T-helper 2 cell treated with Interferon-gamma antibody and Interleukin-4, amounts not matched to agents 5 μg/mL and 100 μg/mL, for 36 hours (primary cell): ENCODE results near the gene THBS2.

ENCODE experiments used
- DNase-seq: peaks from one replicate; pipeline ENCODE4 v3.0.0; 2021; ENCODE audit warnings: low spot score
- H3K27ac Mint-ChIP-seq: one replicate; pipeline ENCODE4 v1.8.0; 2021; ENCODE audit warnings: mild to moderate bottlenecking, mixed read lengths
- H3K27me3 Mint-ChIP-seq: one replicate; pipeline ENCODE4 v1.8.0; 2021; ENCODE audit warnings: low read depth, mixed read lengths
- H3K36me3 Mint-ChIP-seq: one replicate; pipeline ENCODE4 v1.8.0; 2021; ENCODE audit warnings: low read depth, mixed read lengths
- H3K4me1 Mint-ChIP-seq: one replicate; pipeline ENCODE4 v1.8.0; 2021; ENCODE audit warnings: low read depth, mixed read lengths
- H3K4me3 Mint-ChIP-seq: one replicate; pipeline ENCODE4 v1.8.0; 2022; ENCODE audit warnings: mild to moderate bottlenecking, moderate library complexity, mixed read lengths
- H3K9me3 Mint-ChIP-seq: one replicate; pipeline ENCODE4 v1.8.0; 2021; ENCODE audit warnings: mixed read lengths

The THBS2 gene

DNA sequence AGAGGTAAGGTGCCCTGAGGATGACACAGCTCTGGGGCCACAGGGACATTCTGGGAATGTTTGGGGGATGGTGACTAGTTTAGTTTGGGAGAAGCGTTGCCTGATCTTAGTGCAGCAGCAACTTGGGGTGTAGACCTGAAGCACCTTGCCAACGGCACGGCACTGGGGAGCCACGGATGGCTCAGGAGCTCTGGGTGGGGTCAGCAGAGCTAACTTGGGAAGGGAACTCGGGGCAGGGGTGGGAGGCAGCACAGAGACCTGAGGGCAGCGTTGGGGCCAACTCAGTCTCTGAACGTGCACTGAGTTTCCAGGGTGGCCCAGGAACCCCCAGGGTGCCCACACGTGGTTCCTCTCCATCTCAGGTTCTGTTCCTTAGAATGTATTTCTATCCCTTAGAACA lies 14.9 kb downstream of the THBS2 start:
- no peak overlapping the region for H3K4me3 Mint-ChIP-seq
- no peaks in the 10 kb centered on the region for H3K27me3 Mint-ChIP-seq
- H3K36me3 Mint-ChIP-seq: no peaks in the 10 kb centered on the region
- DNase-seq: no peak
- no peaks in the 10 kb centered on the region for H3K4me1 Mint-ChIP-seq
- H3K27ac Mint-ChIP-seq: no peak overlapping the region
- H3K9me3 Mint-ChIP-seq: peaks cover 11% of the 10 kb centered on the region

DNA sequence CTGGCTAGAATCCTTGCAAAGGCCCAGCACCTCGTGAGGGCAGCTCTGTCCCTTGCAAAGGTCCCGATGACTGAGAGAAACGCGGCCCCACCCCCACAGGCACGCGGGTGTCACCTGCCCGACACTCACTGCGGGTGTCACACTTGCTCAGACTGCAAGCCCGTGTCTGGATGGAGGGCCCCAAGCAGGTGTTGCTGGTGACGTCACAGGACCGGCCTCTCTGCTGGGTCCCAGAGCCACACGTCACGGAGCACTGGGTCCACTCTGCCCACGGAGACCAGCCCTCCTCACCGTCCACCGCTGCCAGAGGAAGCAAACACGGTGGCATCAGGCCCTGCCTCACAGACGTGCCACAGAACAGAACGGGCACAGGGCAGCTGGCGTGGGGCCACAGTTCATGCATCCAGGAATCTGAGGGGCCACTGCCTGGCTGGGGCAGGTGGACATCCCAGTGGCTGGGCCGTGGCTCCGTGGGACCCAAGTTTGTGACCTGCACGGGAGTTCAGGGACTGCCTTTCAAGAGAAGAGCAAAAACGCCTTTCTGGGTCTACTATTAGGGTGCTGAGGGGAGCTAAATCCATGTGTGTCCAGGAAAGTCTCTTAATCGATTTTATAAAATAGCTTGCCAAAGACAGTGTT lies 16.0 kb downstream of the THBS2 start:
- Mint-ChIP-seq H3K4me1 (no peaks in the 10 kb centered on the region), H3K9me3 (peaks cover 19% of the 10 kb centered on the region), H3K27me3 (no peaks in the 10 kb centered on the region), H3K4me3 (no peak overlapping the region), H3K36me3 (peaks cover 2% of the 10 kb centered on the region), H3K27ac (no peak overlapping the region)
- no peak for DNase-seq

DNA sequence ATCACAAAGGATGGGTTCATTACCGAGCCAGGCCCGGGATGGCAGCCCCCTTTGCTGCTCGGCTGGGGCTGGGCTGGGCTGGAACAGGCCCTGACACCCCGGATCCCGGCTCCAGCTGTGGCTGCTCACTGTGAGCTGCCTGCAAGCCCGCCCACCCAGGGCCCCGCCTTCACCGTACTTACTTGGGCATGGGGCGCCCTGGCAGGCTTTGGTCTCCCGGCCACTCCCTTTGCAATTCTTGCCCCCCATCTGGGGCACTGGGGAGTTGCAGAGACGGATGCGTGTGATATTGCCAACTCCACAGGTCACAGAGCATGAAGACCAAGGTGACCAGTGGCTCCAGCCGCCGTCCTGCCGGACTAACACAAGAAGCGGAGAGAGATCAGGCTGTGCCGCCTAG lies 16.7 kb downstream of the THBS2 start:
- no peak for DNase-seq
- H3K9me3 Mint-ChIP-seq: peaks cover 19% of the 10 kb centered on the region
- H3K27me3 Mint-ChIP-seq: no peaks in the 10 kb centered on the region
- peaks cover 2% of the 10 kb centered on the region for H3K36me3 Mint-ChIP-seq
- H3K4me3 Mint-ChIP-seq: no peak overlapping the region
- H3K4me1 Mint-ChIP-seq: no peaks in the 10 kb centered on the region
- H3K27ac Mint-ChIP-seq: no peak overlapping the region

DNA sequence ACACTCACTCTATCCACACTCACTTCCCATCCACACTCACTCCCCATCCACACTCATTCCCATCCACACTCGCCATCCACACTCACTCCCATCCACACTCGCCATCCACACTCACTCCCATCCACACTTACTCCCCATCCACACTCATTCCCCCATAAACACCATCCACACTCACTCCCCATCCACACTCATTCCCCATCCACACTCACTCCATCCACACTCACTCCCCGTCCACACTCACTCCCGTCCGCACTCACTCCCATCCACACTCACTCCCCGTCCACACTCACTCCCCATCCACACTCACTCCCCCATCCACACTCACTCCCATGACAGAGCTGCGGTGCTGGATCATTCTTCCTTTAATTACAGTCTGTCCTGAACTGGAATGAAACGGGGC lies 17.1 kb downstream of the THBS2 start:
- Mint-ChIP-seq H3K4me1 (no peaks in the 10 kb centered on the region), H3K4me3 (no peak overlapping the region), H3K27ac (no peak overlapping the region), H3K9me3 (peaks cover 19% of the 10 kb centered on the region), H3K27me3 (no peaks in the 10 kb centered on the region), H3K36me3 (peaks cover 2% of the 10 kb centered on the region)
- DNase-seq: no peak

DNA sequence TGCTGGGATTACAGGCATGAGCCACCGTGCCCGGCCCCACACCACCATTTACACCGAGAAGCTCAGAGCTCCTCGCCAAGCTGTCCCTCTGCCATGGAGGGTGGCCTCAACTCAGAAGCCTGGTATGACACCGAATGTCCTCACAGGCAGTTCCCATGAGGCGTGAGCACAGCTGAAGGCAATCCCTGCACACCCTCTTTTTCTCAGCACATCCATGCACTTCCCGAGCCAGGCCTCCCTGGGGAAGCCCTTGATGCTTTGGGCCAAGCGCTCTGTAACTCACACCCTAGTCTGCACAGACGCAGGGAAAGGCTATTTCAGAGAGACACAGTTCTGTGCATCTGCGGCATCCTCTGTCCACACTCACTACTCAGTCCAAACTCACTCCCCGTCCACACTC lies 18.4 kb downstream of the THBS2 start:
- Mint-ChIP-seq H3K36me3 (peaks cover 2% of the 10 kb centered on the region), H3K27me3 (no peaks in the 10 kb centered on the region), H3K9me3 (peaks cover 19% of the 10 kb centered on the region), H3K27ac (no peak overlapping the region), H3K4me1 (no peaks in the 10 kb centered on the region), H3K4me3 (no peak overlapping the region)
- DNase-seq: no peak

DNA sequence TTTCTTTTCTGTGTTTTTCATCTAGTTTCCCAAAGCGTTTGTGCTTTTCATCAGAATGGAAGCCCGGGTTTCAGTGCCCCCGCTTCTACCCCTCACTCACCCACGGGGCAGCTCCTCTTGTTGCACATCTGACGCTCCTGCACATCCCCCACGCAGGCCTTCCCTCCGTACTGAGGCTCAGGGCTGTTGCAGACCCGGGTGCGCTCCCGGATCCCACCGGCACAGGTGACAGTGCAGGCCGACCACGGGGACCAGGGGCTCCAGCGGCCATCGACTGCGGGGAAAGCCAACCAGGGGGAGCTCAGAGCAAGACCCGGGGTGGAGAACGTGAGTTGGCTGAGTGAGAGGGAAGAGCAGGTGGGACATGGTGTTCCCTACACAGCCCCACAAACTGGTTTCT lies 19.0 kb downstream of the THBS2 start:
- Mint-ChIP-seq H3K27ac (no peak overlapping the region), H3K4me3 (no peak overlapping the region), H3K27me3 (no peaks in the 10 kb centered on the region), H3K36me3 (peaks cover 2% of the 10 kb centered on the region), H3K9me3 (peaks cover 19% of the 10 kb centered on the region), H3K4me1 (no peaks in the 10 kb centered on the region)
- no peak for DNase-seq

DNA sequence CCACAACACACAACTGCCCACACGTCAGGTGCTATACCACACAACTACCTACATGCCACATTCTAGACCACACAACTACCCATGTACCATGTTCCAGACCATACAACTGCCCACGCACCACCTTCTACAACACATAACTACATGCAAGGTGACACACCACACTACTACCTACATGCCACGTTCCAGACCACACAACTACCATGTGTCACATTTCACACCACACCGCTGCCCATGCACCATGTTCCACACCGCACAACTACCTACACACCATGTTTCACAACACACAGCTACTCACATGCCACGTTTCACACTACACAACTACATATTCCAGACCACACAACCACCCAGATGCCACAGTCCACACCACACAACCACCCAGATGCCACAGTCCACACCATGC lies 19.8 kb downstream of the THBS2 start:
- H3K4me3 Mint-ChIP-seq: no peak overlapping the region
- H3K36me3 Mint-ChIP-seq: peaks cover 2% of the 10 kb centered on the region
- no peak for DNase-seq
- no peaks in the 10 kb centered on the region for H3K4me1 Mint-ChIP-seq
- H3K27ac Mint-ChIP-seq: no peak overlapping the region
- no peaks in the 10 kb centered on the region for H3K27me3 Mint-ChIP-seq
- H3K9me3 Mint-ChIP-seq: peaks cover 19% of the 10 kb centered on the region

DNA sequence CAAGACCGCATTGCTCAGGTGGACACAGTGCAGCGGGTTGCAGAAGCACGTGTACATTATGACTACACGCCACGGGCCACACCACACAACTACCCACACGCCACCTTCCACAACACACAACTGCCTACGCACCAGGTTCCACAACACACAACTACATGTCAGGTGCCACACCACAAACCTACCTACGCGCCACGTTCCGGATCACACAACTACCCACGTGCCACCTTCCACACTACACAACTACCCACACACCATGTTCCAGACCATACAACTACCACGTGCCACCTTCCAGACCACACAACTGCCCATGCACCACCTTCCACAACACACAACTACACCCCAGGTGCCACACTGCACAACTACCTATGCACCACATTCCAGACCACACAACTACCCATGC lies 20.5 kb downstream of the THBS2 start:
- DNase-seq: no peak
- Mint-ChIP-seq H3K27ac (no peak overlapping the region), H3K9me3 (peaks cover 19% of the 10 kb centered on the region), H3K36me3 (peaks cover 2% of the 10 kb centered on the region), H3K27me3 (no peaks in the 10 kb centered on the region), H3K4me1 (no peaks in the 10 kb centered on the region), H3K4me3 (no peak overlapping the region)

DNA sequence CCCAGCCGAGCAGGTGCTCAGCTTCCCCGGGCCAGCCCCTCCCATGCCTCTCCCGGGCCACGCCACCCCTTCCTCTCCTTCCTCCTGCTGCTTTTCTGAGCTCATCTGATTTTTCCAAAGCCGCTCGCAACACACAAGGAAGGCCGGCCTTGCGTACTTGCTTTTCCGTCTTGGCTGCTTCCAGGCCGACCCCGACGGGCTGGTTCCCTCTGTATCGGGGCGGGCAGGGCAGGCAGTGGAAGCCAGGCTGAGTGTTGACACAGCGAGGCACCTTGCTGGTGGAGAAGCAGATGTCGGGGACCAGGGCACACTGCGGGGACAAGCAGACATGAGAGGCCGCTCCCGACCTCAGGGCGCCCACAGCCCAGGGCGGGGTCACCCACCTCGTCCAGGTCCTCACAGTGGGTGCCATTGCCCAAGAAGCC lies 21.1 kb downstream of the THBS2 start:
- Mint-ChIP-seq H3K4me1 (no peaks in the 10 kb centered on the region), H3K27ac (no peak overlapping the region), H3K36me3 (peaks cover 2% of the 10 kb centered on the region), H3K27me3 (no peaks in the 10 kb centered on the region), H3K9me3 (peaks cover 19% of the 10 kb centered on the region), H3K4me3 (no peak overlapping the region)
- DNase-seq: no peak

DNA sequence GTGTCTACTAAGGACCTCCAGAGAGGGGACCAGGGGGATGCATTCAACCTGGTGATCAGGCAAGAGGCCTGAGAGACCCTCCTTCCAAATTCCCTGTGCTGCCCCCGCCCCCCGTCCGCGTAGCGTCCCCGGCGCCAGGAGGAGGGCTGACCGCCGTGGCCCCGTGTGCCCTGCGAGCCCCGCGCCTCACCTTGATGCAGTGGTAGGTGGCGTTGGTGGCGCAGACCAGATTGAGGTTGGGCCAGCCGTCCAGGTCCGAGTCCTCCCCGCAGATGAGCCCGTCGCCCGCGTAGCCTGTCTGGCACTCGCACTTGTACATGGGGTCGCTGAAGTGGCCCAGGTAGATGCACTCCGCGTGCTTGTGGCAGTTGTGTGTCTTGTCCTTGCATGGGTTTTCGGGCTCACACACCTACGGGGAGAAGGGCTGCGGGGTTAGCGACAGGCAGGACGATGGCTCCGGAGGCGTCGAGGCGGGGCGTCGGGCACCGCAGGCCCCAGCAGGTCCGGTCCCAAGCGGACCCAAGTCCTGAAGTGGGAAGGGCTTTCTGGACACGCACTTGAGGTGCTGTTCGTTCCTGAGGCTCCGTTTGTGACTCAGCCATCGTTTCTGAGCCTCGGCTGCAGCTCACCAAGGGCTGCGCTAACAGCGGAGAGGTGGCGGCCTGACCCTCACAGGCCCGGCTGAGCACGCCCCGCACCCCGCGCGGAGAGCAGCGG lies 21.7 kb downstream of the THBS2 start:
- Mint-ChIP-seq H3K27ac (no peak overlapping the region), H3K36me3 (peaks cover 2% of the 10 kb centered on the region)

DNA sequence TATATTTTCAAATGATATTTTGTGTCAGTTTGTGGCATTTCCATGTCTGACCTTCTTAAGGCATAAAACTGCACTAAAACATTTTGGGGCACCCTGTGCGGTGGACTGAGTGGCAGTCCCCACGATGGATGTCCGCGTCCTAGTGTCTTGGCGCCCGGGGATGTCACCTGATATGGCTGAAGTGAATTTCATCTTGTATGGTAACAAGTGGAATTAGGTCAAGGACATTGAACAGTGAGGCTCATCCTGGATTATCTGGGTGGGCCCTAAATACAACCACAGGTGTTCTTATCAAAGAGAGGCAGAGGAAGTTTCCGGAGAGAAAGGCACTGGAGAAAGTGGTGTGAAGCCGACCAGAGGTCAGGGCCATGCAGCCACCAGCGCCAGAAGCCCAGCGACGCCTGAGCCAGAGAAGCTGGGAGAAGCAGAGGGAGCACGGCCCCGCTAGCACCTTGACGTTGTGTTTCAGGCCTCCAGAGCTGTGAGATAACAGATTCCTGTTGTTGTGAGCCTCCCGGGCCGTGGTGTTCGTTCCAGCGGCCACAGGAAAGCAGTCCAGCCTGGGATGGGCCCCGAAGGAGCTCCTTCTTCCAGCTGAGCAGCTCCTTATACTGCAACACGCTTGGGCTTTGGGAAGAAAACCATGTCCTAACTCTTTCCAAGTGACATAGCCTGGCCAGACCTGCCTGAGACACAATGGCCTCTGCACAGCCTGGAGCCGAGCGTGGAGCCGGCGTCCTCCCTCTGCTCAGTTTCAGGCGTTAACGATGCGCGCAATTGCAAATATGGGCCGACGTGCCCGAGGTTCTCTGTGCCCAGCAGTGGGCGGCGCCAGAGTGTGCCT lies 22.5 kb downstream of the THBS2 start:
- Mint-ChIP-seq H3K36me3 (peaks cover 2% of the 10 kb centered on the region), H3K27me3 (no peaks in the 10 kb centered on the region), H3K4me3 (no peak overlapping the region), H3K27ac (no peak overlapping the region), H3K4me1 (no peaks in the 10 kb centered on the region), H3K9me3 (peaks cover 19% of the 10 kb centered on the region)
- no peak for DNase-seq

More for the DNA sequence above, 21.7 kb downstream of the THBS2 start:
- H3K4me1 Mint-ChIP-seq: no peaks in the 10 kb centered on the region
- no peak for DNase-seq
- H3K27me3 Mint-ChIP-seq: no peaks in the 10 kb centered on the region
- H3K9me3 Mint-ChIP-seq: peaks cover 19% of the 10 kb centered on the region
- no peak overlapping the region for H3K4me3 Mint-ChIP-seq

DNA sequence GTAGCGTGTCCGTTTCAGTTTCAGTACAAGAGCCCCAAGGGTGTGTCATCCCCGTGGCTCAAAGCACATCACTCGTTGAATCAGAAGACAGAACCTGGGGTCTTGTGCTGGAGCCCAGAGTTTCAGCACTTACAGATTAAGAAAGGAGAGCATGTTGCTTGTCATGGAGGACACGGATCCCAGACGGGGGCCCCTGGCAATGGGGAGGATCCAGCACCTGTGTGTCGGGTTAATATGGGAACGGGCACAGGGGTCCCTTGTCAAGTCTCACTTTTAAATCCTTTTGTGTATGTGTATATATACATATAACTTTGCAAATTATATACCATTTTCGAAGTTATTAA lies 23.4 kb downstream of the THBS2 start:
- peaks cover 2% of the 10 kb centered on the region for H3K36me3 Mint-ChIP-seq
- H3K27me3 Mint-ChIP-seq: no peaks in the 10 kb centered on the region
- H3K9me3 Mint-ChIP-seq: peaks cover 15% of the 10 kb centered on the region
- no peak for DNase-seq
- H3K4me1 Mint-ChIP-seq: no peaks in the 10 kb centered on the region
- no peak overlapping the region for H3K27ac Mint-ChIP-seq
- H3K4me3 Mint-ChIP-seq: no peak overlapping the region

DNA sequence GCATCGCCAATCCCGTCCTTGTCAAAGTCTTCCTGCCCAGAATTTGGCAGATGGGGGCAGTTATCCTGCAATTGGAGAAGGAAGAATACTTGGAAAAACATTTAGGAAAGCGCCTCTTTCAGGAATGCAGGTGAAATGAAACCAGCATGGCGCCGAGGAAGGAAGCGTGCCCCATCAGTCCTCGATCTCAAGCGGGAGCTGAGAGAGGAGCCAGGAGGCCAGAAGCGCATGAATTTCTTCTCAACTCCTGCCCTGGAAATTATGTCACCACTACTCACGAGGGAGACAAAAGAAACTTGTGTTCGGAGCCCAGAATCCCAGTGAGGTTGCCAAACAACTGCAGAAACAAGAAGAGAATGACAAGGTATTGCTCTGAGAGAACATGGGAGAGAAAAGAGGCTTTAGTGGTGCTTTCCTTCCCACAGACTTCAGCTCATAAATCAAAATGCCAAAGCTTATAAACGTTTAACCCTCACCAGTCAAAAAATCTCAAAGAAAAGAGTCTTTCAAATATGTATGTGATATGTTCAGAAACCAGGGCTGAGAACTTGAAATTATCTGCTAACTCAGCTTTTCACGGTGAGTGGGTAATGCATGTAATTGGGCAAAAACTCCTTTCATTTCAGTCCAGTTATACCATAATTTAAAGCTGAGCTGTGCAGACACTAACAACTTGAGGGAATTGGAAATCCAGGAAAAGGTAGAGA lies 23.9 kb downstream of the THBS2 start:
- Mint-ChIP-seq H3K36me3 (peaks cover 2% of the 10 kb centered on the region), H3K9me3 (peaks cover 15% of the 10 kb centered on the region), H3K27me3 (no peaks in the 10 kb centered on the region), H3K27ac (no peak overlapping the region), H3K4me3 (no peak overlapping the region), H3K4me1 (no peaks in the 10 kb centered on the region)
- DNase-seq: no peak

DNA sequence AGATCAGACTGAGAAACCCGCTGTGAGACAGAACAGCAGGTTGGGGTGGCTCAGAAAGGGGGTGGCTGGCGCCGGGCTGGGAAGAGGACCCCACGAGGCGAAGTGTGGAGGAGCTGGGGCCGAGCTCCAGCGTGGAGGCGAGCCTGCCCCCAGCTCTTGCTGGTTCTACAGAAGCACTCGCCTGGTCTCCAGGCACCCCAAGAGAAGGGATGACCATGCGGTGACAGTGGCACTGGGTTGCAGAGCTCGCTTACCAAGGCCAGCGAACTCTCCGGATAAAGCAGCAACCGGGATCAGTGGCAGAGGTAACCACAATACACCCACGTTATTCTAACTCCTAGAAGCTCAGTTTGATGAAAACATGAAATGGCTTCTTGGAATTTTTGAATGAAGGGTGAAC lies 26.5 kb downstream of the THBS2 start:
- no peak for DNase-seq
- H3K27me3 Mint-ChIP-seq: no peaks in the 10 kb centered on the region
- no peaks in the 10 kb centered on the region for H3K36me3 Mint-ChIP-seq
- no peak overlapping the region for H3K27ac Mint-ChIP-seq
- no peaks in the 10 kb centered on the region for H3K4me1 Mint-ChIP-seq
- no peak overlapping the region for H3K4me3 Mint-ChIP-seq
- H3K9me3 Mint-ChIP-seq: no peaks in the 10 kb centered on the region
